ENCODE measurements around the gene SPATA12.

Gene SPATA12

DNA sequence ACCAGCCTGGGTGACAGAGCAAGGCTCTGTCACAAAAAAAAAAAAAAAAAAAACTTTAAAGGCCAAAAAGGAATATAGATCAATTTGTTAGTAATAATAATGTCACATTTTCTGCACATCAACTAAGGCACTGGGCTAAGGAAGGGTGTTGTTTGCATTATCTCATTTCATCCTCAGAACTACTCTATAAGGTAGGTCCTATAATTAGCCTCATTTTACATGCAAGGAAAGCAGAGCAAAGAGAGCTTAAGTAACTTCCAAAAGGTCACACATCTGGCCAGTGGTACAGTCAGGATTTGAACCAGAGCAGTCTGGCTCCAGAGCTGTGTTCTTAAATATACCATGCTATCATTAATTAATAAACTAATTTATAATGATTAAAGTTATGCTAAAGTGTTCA lies 42.2 kb upstream of the SPATA12 start:
- no peak overlapping the region for H3K4me2 ChIP-seq (ENCODE audit: low read depth, low read length, poor library complexity, severe bottlenecking)

DNA sequence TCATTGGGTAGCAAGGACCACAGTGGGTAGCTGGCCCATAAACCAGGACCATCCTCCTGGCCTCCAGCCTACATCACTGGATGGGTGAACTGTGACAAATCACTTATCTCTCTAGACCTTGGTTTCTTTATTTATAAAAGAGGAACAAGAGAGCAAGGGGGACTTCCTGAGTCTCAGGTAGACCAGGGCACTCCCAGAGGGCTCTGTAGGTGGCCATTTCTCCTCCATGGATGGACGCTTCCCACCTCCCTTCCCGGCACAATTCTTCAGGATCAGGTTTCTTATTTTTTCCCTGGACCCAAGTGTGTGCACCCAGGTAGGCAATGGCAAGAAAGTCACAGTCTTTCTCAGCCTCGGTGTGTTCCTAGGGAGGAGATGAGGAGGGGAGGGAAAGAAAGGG lies 41.4 kb upstream of the SPATA12 start:
- H3K36me3 ChIP-seq (ENCODE audit: insufficient read depth, low read length), result no peaks in the 10 kb centered on the region
- H4K20me1 ChIP-seq (ENCODE audit: insufficient read depth, low read length, poor library complexity, severe bottlenecking), result no peaks in the 10 kb centered on the region
- peaks cover 7% of the 10 kb centered on the region for H3K4me1 ChIP-seq (ENCODE audit: insufficient read depth, low read length, poor library complexity, severe bottlenecking)
- H3K4me2 ChIP-seq (ENCODE audit: low read depth, low read length, poor library complexity, severe bottlenecking), result no peak overlapping the region
- no peak overlapping the region for H3K9ac ChIP-seq (ENCODE audit: low read depth, low read length, poor library complexity, severe bottlenecking)
- H3K27me3 ChIP-seq (ENCODE audit: insufficient read depth, low read length, poor library complexity, severe bottlenecking), result no peaks in the 10 kb centered on the region
- H3K9me2 ChIP-seq (replicated peaks; ENCODE audit: low read depth, low read length), result no peaks in the 10 kb centered on the region
- no peak overlapping the region for H2AFZ ChIP-seq (ENCODE audit: low read length)
- TF ChIP-seq EZH2phosphoT487 (IDR thresholded peaks at IDR 0.05; ENCODE audit: borderline replicate concordance), result no peak
- TF ChIP-seq, protein P1, sequence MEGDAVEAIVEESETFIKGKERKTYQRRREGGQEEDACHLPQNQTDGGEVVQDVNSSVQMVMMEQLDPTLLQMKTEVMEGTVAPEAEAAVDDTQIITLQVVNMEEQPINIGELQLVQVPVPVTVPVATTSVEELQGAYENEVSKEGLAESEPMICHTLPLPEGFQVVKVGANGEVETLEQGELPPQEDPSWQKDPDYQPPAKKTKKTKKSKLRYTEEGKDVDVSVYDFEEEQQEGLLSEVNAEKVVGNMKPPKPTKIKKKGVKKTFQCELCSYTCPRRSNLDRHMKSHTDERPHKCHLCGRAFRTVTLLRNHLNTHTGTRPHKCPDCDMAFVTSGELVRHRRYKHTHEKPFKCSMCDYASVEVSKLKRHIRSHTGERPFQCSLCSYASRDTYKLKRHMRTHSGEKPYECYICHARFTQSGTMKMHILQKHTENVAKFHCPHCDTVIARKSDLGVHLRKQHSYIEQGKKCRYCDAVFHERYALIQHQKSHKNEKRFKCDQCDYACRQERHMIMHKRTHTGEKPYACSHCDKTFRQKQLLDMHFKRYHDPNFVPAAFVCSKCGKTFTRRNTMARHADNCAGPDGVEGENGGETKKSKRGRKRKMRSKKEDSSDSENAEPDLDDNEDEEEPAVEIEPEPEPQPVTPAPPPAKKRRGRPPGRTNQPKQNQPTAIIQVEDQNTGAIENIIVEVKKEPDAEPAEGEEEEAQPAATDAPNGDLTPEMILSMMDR (conservative IDR thresholded peaks at IDR 0.05; ENCODE audit: low read length), result no peak
- no peaks in the 10 kb centered on the region for H3K79me2 ChIP-seq (ENCODE audit: insufficient read depth, low read length)
- H3F3A ChIP-seq (ENCODE audit: low read depth), result no peaks in the 10 kb centered on the region
- H3K9me3 ChIP-seq (ENCODE audit: insufficient read depth, low read depth, low read length), result no peaks in the 10 kb centered on the region
- no peak overlapping the region for H3K4me3 ChIP-seq (ENCODE audit: low read length, poor library complexity, severe bottlenecking)

More for the DNA sequence above, 42.2 kb upstream of the SPATA12 start:
- no peaks in the 10 kb centered on the region for H3K9me3 ChIP-seq (ENCODE audit: insufficient read depth, low read depth, low read length)
- no peak overlapping the region for H2AFZ ChIP-seq (ENCODE audit: low read length)
- no peaks in the 10 kb centered on the region for H3K27me3 ChIP-seq (ENCODE audit: insufficient read depth, low read length, poor library complexity, severe bottlenecking)
- no peak overlapping the region for H3K4me3 ChIP-seq (ENCODE audit: low read length, poor library complexity, severe bottlenecking)
- peaks cover 7% of the 10 kb centered on the region for H3K4me1 ChIP-seq (ENCODE audit: insufficient read depth, low read length, poor library complexity, severe bottlenecking)
- no peaks in the 10 kb centered on the region for H3K9me2 ChIP-seq (replicated peaks; ENCODE audit: low read depth, low read length)
- no peaks in the 10 kb centered on the region for H3K36me3 ChIP-seq (ENCODE audit: insufficient read depth, low read length)
- H3F3A ChIP-seq (ENCODE audit: low read depth), result no peaks in the 10 kb centered on the region
- TF ChIP-seq, protein P1 (conservative IDR thresholded peaks at IDR 0.05; ENCODE audit: low read length), result no peak
- no peak for TF ChIP-seq EZH2phosphoT487 (IDR thresholded peaks at IDR 0.05; ENCODE audit: borderline replicate concordance)
- no peaks in the 10 kb centered on the region for H3K79me2 ChIP-seq (ENCODE audit: insufficient read depth, low read length)
- no peaks in the 10 kb centered on the region for H4K20me1 ChIP-seq (ENCODE audit: insufficient read depth, low read length, poor library complexity, severe bottlenecking)
- no peak overlapping the region for H3K9ac ChIP-seq (ENCODE audit: low read depth, low read length, poor library complexity, severe bottlenecking)

DNA sequence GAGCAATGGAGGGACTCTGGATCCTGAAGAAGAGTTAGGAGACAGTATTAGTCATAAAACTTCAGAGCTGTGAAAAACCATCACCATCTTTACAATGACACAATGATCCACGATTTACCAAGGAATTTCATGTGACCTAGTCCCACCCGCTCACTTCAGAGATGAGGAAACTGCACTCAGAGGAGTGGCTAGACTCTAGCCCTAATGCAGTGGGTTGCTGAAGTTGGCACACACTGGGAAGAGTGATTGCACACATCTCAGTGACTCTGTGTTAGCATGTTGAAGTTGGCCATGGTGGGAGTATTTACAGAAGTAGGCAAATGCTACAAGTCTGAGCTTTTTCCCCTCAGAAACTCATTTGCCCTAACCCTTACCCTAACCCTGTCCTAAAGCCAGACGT lies 35.2 kb upstream of the SPATA12 start:
- Histone ChIP-seq H2AFZ (ENCODE audit: low read length) (no peak overlapping the region), H3K79me2 (ENCODE audit: insufficient read depth, low read length) (no peaks in the 10 kb centered on the region), H3K27me3 (ENCODE audit: insufficient read depth, low read length, poor library complexity, severe bottlenecking) (no peaks in the 10 kb centered on the region), H3K36me3 (ENCODE audit: insufficient read depth, low read length) (no peaks in the 10 kb centered on the region), H3K4me1 (ENCODE audit: insufficient read depth, low read length, poor library complexity, severe bottlenecking) (peaks cover 7% of the 10 kb centered on the region), H4K20me1 (ENCODE audit: insufficient read depth, low read length, poor library complexity, severe bottlenecking) (no peaks in the 10 kb centered on the region), H3K9me3 (ENCODE audit: insufficient read depth, low read depth, low read length) (no peaks in the 10 kb centered on the region), H3K4me2 (ENCODE audit: low read depth, low read length, poor library complexity, severe bottlenecking) (no peak overlapping the region), H3K9ac (ENCODE audit: low read depth, low read length, poor library complexity, severe bottlenecking) (no peak overlapping the region), H3K4me3 (ENCODE audit: low read length, poor library complexity, severe bottlenecking) (no peak overlapping the region), H3K9me2 (replicated peaks; ENCODE audit: low read depth, low read length) (no peaks in the 10 kb centered on the region), H3F3A (ENCODE audit: low read depth) (no peaks in the 10 kb centered on the region)
- no peak for TF ChIP-seq EZH2phosphoT487 (IDR thresholded peaks at IDR 0.05; ENCODE audit: borderline replicate concordance)
- TF ChIP-seq, protein P1 (conservative IDR thresholded peaks at IDR 0.05; ENCODE audit: low read length), result no peak
